ENCODE measurements around the gene CRLF1.

Gene CRLF1, protein sequence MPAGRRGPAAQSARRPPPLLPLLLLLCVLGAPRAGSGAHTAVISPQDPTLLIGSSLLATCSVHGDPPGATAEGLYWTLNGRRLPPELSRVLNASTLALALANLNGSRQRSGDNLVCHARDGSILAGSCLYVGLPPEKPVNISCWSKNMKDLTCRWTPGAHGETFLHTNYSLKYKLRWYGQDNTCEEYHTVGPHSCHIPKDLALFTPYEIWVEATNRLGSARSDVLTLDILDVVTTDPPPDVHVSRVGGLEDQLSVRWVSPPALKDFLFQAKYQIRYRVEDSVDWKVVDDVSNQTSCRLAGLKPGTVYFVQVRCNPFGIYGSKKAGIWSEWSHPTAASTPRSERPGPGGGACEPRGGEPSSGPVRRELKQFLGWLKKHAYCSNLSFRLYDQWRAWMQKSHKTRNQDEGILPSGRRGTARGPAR

GRCh38 chr19:18606281-18607225, at the start of gene CRLF1:
CRLF1 (minus strand) TSS chr19:18606799; CDS start chr19:18606656, 143 bp downstream.
- Mint-ChIP-seq H3K9me3 (no peaks in the 10 kb centered on the region), H3K27me3 (peaks cover 68% of the 10 kb centered on the region), H3K4me3 (no peak within 1 kb of the TSS), H3K27ac (no peak within 1 kb of the TSS), H3K4me1 (ENCODE audit: low read depth) (peaks cover 15% of the 10 kb centered on the region), H3K36me3 (ENCODE audit: low read depth) (no peaks in the 10 kb centered on the region)

GRCh38 chr19:18655173-18655844, 48.7 kb upstream of the CRLF1 start:
- H3K4me1 Mint-ChIP-seq (ENCODE audit: low read depth), result peaks cover 4% of the 10 kb centered on the region
- H3K36me3 Mint-ChIP-seq (ENCODE audit: low read depth), result no peaks in the 10 kb centered on the region
- H3K9me3 Mint-ChIP-seq, result no peaks in the 10 kb centered on the region
- no peak overlapping the region for H3K4me3 Mint-ChIP-seq
- H3K27ac Mint-ChIP-seq, result no peak overlapping the region
- H3K27me3 Mint-ChIP-seq, result no peaks in the 10 kb centered on the region

- Mint-ChIP-seq H3K27ac (no peak overlapping the region), H3K4me3 (no peak overlapping the region), H3K36me3 (ENCODE audit: low read depth) (no peaks in the 10 kb centered on the region), H3K4me1 (ENCODE audit: low read depth) (peaks cover 10% of the 10 kb centered on the region), H3K27me3 (no peaks in the 10 kb centered on the region), H3K9me3 (no peaks in the 10 kb centered on the region)
These were observed 47.9 kb upstream of the CRLF1 start for GRCh38 chr19:18654469-18654868.

DNA sequence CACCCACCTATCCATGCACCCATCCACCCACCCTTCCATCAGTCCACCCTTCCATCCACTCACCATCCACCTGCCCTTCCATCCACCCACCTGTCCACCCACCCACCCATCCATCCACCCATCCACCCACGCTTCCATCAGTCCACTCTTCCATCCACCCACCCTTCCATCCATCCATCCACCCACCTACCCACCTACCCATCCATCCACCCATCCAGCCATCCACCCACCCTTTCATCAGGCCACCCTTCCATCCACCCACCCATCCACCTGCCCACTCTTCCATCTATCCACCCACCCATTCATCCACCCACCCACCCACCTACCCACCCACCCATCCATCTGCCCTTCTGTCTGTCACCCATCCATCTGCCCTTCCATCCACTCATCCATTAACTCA, 47.3 kb upstream of the CRLF1 start:
- no peaks in the 10 kb centered on the region for H3K9me3 Mint-ChIP-seq
- peaks cover 16% of the 10 kb centered on the region for H3K4me1 Mint-ChIP-seq (ENCODE audit: low read depth)
- H3K27ac Mint-ChIP-seq, result no peak overlapping the region
- H3K36me3 Mint-ChIP-seq (ENCODE audit: low read depth), result no peaks in the 10 kb centered on the region
- H3K4me3 Mint-ChIP-seq, result no peak overlapping the region
- H3K27me3 Mint-ChIP-seq, result no peaks in the 10 kb centered on the region

- Mint-ChIP-seq H3K4me1 (ENCODE audit: low read depth) (peaks cover 16% of the 10 kb centered on the region), H3K4me3 (no peak overlapping the region), H3K36me3 (ENCODE audit: low read depth) (no peaks in the 10 kb centered on the region), H3K27me3 (no peaks in the 10 kb centered on the region), H3K27ac (no peak overlapping the region), H3K9me3 (no peaks in the 10 kb centered on the region)
These were observed 45.1 kb upstream of the CRLF1 start for GRCh38 chr19:18651733-18652132.

DNA sequence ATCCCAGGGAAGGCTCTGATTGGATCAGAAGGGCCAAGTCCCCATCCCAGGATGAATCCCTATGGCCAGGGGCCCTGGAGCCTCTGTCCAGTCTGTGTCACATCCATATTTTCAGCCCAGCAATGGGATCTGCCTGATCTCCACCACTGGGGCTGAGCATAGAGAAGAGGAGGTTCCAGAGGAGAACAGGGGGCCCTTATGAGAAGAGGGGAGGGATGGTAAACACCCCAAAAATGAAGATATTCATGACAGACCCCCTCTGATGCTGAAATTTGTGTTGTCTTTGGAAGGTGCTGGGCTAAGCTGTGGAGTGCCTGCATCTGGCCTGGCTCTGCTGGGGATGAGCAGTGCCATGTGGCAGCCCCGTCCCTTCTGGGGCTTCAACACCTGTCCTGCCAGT, 44.7 kb upstream of the CRLF1 start:
- Mint-ChIP-seq H3K27me3 (no peaks in the 10 kb centered on the region), H3K27ac (no peak overlapping the region), H3K9me3 (no peaks in the 10 kb centered on the region), H3K36me3 (ENCODE audit: low read depth) (no peaks in the 10 kb centered on the region), H3K4me1 (ENCODE audit: low read depth) (peaks cover 16% of the 10 kb centered on the region), H3K4me3 (no peak overlapping the region)

- no peaks in the 10 kb centered on the region for H3K36me3 Mint-ChIP-seq (ENCODE audit: low read depth)
- H3K4me3 Mint-ChIP-seq, result no peak overlapping the region
- no peaks in the 10 kb centered on the region for H3K9me3 Mint-ChIP-seq
- H3K27ac Mint-ChIP-seq, result no peak overlapping the region
- no peaks in the 10 kb centered on the region for H3K27me3 Mint-ChIP-seq
- H3K4me1 Mint-ChIP-seq (ENCODE audit: low read depth), result peaks cover 16% of the 10 kb centered on the region
These were observed 44.0 kb upstream of the CRLF1 start for GRCh38 chr19:18650468-18651041.

DNA sequence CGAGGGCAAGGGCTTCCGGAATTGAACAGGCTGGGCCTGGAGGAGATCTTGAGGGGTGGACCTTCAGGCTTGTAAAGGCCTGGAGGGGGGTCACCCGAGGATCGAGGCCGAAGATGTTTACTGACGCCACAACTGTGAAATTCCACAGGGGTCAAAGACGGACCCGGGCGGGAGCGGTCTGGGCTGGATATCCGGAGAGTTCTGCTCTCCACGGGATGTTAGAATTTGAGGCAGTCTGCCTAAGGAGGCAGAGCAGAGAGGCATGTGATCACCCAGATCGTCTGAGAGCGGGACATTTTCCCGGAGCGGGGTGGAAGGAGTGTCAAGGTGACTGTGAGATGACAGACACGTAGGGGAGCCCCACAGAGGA, 43.4 kb upstream of the CRLF1 start:
- Mint-ChIP-seq H3K36me3 (ENCODE audit: low read depth) (no peaks in the 10 kb centered on the region), H3K27me3 (no peaks in the 10 kb centered on the region), H3K27ac (no peak overlapping the region), H3K4me1 (ENCODE audit: low read depth) (peaks cover 16% of the 10 kb centered on the region), H3K4me3 (no peak overlapping the region), H3K9me3 (no peaks in the 10 kb centered on the region)

DNA sequence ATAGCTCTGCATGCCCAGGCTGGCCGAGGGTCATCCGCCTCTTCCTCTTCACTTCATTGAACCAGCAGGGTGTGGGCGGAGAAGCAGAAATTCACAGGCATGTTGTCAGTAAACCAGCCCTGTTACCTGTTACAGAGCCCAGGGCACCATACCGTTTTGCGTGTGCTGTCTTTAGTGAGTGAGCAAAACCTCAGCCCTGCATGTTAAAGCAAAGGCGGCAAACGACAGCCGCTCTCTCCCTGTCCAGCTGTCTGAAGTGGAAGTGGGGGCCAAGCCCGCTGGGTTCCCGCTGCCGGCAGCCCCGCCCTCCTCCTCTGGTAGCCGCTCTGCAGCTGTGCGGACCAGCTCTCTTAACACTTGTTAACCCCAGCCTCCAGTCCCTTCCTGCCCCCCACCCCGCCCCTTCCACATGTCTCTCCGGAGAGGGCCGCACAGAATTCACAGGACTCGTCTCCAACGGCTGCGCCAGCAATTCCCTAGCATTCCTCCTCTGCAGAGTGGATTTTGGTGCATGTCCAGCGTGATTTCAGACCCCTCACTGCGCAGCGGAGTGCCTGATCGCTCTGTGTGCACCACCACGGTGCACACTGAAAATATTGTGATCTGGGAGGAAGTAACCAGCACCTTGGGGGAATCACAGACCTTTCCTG, 42.9 kb upstream of the CRLF1 start:
- peak overlapping the region; percentile 51 for H3K4me3 Mint-ChIP-seq
- no peak overlapping the region for H3K27ac Mint-ChIP-seq
- no peaks in the 10 kb centered on the region for H3K9me3 Mint-ChIP-seq
- no peaks in the 10 kb centered on the region for H3K36me3 Mint-ChIP-seq (ENCODE audit: low read depth)
- H3K27me3 Mint-ChIP-seq, result no peaks in the 10 kb centered on the region
- H3K4me1 Mint-ChIP-seq (ENCODE audit: low read depth), result peaks cover 16% of the 10 kb centered on the region

DNA sequence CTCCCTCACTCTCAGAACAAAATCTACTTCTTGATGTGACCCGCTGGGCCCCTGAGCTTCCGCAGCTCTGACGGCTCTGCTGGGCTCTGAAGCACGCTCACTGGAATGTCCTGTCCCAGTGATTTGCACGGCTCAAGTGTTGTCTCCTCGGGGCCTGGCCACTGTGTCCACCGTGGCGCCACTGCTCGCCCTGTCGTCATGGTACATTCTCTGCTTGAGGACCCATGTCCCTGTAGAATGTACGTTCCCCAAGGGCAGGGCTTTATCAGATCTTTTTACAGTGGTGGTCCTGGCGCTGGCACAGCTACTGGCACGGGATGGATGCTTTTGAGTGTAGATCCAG, 42.3 kb upstream of the CRLF1 start:
- no peaks in the 10 kb centered on the region for H3K27me3 Mint-ChIP-seq
- no peak overlapping the region for H3K27ac Mint-ChIP-seq
- no peaks in the 10 kb centered on the region for H3K9me3 Mint-ChIP-seq
- H3K4me1 Mint-ChIP-seq (ENCODE audit: low read depth), result peaks cover 22% of the 10 kb centered on the region
- H3K4me3 Mint-ChIP-seq, result no peak overlapping the region
- H3K36me3 Mint-ChIP-seq (ENCODE audit: low read depth), result peaks cover 2% of the 10 kb centered on the region

DNA sequence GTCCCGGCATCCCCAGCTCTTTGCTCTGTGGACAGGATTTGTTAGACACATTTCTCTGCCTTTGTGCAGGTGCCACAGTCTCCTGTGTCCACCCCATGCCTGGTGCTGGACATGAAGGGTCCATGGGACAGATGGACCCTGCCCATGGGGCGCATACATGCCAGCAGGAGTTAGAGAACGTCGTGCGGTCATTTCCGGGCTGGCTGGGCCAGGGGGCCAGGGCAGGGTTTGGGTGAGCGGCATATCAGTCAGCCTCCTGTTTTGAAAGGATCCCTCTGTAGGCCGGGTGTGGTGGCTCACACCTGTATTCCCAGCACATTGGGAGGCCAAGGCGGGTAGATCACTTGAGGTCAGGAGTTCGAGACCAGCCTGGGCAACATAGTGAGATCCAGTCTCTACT, 41.2 kb upstream of the CRLF1 start:
- Mint-ChIP-seq H3K27me3 (no peaks in the 10 kb centered on the region), H3K9me3 (no peaks in the 10 kb centered on the region), H3K4me1 (ENCODE audit: low read depth) (peaks cover 24% of the 10 kb centered on the region), H3K27ac (no peak overlapping the region), H3K4me3 (no peak overlapping the region), H3K36me3 (ENCODE audit: low read depth) (peaks cover 5% of the 10 kb centered on the region)

GRCh38 chr19:18647371-18647767, 40.8 kb upstream of the CRLF1 start:
- H3K27ac Mint-ChIP-seq, result no peak overlapping the region
- H3K27me3 Mint-ChIP-seq, result no peaks in the 10 kb centered on the region
- no peak overlapping the region for H3K4me3 Mint-ChIP-seq
- peaks cover 24% of the 10 kb centered on the region for H3K4me1 Mint-ChIP-seq (ENCODE audit: low read depth)
- no peaks in the 10 kb centered on the region for H3K9me3 Mint-ChIP-seq
- peaks cover 5% of the 10 kb centered on the region for H3K36me3 Mint-ChIP-seq (ENCODE audit: low read depth)

GRCh38 chr19:18646535-18647370, 40.2 kb upstream of the CRLF1 start:
- no peak overlapping the region for H3K4me3 Mint-ChIP-seq
- H3K9me3 Mint-ChIP-seq, result no peaks in the 10 kb centered on the region
- no peak overlapping the region for H3K27ac Mint-ChIP-seq
- no peaks in the 10 kb centered on the region for H3K27me3 Mint-ChIP-seq
- peaks cover 5% of the 10 kb centered on the region for H3K36me3 Mint-ChIP-seq (ENCODE audit: low read depth)
- peaks cover 24% of the 10 kb centered on the region for H3K4me1 Mint-ChIP-seq (ENCODE audit: low read depth)
